T-cell (primary cell): ENCODE measurements around the gene CAP2. TPM values are rescaled to one million over a fixed set of nuclear protein-coding genes. Genes with fewer than 3 reads are reported as not detected.
A peak's percentile ranks its signal among the peaks of the same experiment; 100 is the strongest.
"Not testable (repeated sequence)": the region's sequence is repeated elsewhere in the genome, so short reads cannot be mapped to it uniquely, and the experiment has no call there.

Experiments
- ATAC-seq, 4 experiments: fragments of 200-7000 bp in 3 of 4; fragments of 150-1000 bp in 1 of 4; cut with Tn5 transposase; replicated peaks in 1 of 4; 1 replicate in 3 of 4; 2 replicates in 1 of 4; pipeline ENCODE4 v1.10.0; 2021; ENCODE audit warnings: moderate library complexity in 3 of 4, mild to moderate bottlenecking in 2 of 4, moderate number of reproducible peaks in 1 of 4
- CTCF ChIA-PET, 2 donors: fragments of 300-600 bp; sonication (Branson Sonifier 250); formaldehyde crosslinking; loops; one replicate each; lab custom pipeline; 2022; ENCODE audit warnings: antibody characterized with exemption in 2 of 2; lab: Charles Lee
- POLR2A ChIA-PET, 2 donors: fragments of 300-600 bp; sonication (Branson Sonifier 250); formaldehyde crosslinking; loops; one replicate each; lab custom pipeline; 2022; ENCODE audit warnings: antibody characterized with exemption in 2 of 2; lab: Charles Lee
- DNase-seq, 35 experiments: peaks; one replicate each; pipeline versions ENCODE4 v3.0.0 to v3.0.0-alpha.2; 2013 to 2023
- H3K27ac ChIP-seq: one replicate; pipeline ENCODE4 v1.5.1; 2013; ENCODE audit warnings: low read length
- H3K27me3 ChIP-seq, 2 experiments: replicated peaks in 1 of 2; 1 replicate in 1 of 2; 2 replicates in 1 of 2; pipeline versions ENCODE4 v1.6.1 to v1.7.0; 2013; ENCODE audit warnings: low read length in 1 of 2, mixed read lengths in 1 of 2; ENCODE audit not compliant: control insufficient read depth in 2 of 2, insufficient read depth in 2 of 2; ENCODE audit errors: extremely low read depth in 1 of 2
- H3K36me3 ChIP-seq, 2 donors: 1 replicate in 1 of 2; 2 replicates in 1 of 2; pipeline versions ENCODE4 v1.6.1 to v1.7.0; 2013; ENCODE audit warnings: low read length in 1 of 2; ENCODE audit not compliant: control insufficient read depth in 2 of 2, insufficient read depth in 1 of 2; ENCODE audit errors: extremely low read depth in 1 of 2
- H3K4me1 ChIP-seq, 2 experiments: 1 replicate in 1 of 2; 2 replicates in 1 of 2; pipeline versions ENCODE4 v1.6.1 to v1.7.0; 2013; ENCODE audit warnings: low read length in 2 of 2, mixed read lengths in 1 of 2; ENCODE audit not compliant: insufficient read depth in 2 of 2, control insufficient read depth in 1 of 2; ENCODE audit errors: extremely low read depth in 1 of 2
- H3K4me3 ChIP-seq, 2 donors: 1 replicate in 1 of 2; 2 replicates in 1 of 2; pipeline versions ENCODE4 v1.5.1 to v1.7.0; 2013; ENCODE audit warnings: mild to moderate bottlenecking in 2 of 2, low read length in 1 of 2, moderate library complexity in 1 of 2; ENCODE audit not compliant: control insufficient read depth in 1 of 2; ENCODE audit errors: extremely low read depth in 1 of 2
- H3K9me3 ChIP-seq: 2 replicates; pipeline ENCODE4 v1.7.0; 2013
- H3K27ac Mint-ChIP-seq, 2 donors: one replicate each; pipeline ENCODE4 v1.8.0; 2020 to 2021; ENCODE audit warnings: mild to moderate bottlenecking in 2 of 2, mixed read lengths in 2 of 2
- H3K27me3 Mint-ChIP-seq, 2 donors: one replicate each; pipeline ENCODE4 v1.8.0; 2021 to 2022; ENCODE audit warnings: mixed read lengths in 2 of 2
- H3K36me3 Mint-ChIP-seq: one replicate; pipeline ENCODE4 v1.8.0; 2021; ENCODE audit warnings: mixed read lengths
- H3K4me1 Mint-ChIP-seq, 3 donors: one replicate each; pipeline ENCODE4 v1.8.0; 2020 to 2022; ENCODE audit warnings: mixed read lengths in 3 of 3, mild to moderate bottlenecking in 1 of 3
- H3K4me3 Mint-ChIP-seq, 3 donors: one replicate each; pipeline ENCODE4 v1.8.0; 2020 to 2022; ENCODE audit warnings: mild to moderate bottlenecking in 3 of 3, mixed read lengths in 3 of 3, moderate library complexity in 3 of 3
- H3K9me3 Mint-ChIP-seq, 3 donors: one replicate each; pipeline ENCODE4 v1.8.0; 2020 to 2022; ENCODE audit warnings: mixed read lengths in 3 of 3
- WGBS: methylation state at CpG from one replicate; pipeline ENCODE4 v1.1.5; 2013; ENCODE audit warnings: missing lambda C conversion rate; ENCODE audit not compliant: insufficient coverage; 5-methylcytosine and 5-hydroxymethylcytosine counted together
- total RNA-seq, 35 experiments: library from RNA in 6 of 35; stranded (reverse) in 6 of 35; fragments of 120-200 nt in 1 of 35; gene quantifications; one replicate each; pipeline versions ENCODE4 v1.2.1 to v1.2.4 and lab custom pipeline; 2013 to 2026

The CAP2 gene
- total RNA-seq, 5 donors from 2014 or later (not counting 1 experiment from before 2014, with no cell fraction given), result 0.20 TPM; not detected in 4

- Mint-ChIP-seq H3K4me3 (peak overlapping the region; percentile 66 to 69 (median 68)), H3K4me1 (peaks cover 4 to 6% (median 5%) of the 10 kb centered on the region in 3 donors), H3K9me3 (peaks cover 2 to 8% (median 4%) of the 10 kb centered on the region in 3 donors), H3K36me3 (no peaks in the 10 kb centered on the region), H3K27me3 (peaks cover 5 to 16% of the 10 kb centered on the region in 2 donors), H3K27ac (no peak overlapping the region)
- ChIA-PET POLR2A (interaction anchor here in 1 of 2 donors (0.5 kb wide), 1 partner anchor 293 kb away, joined by 3 read pairs; no protein-coding TSS in a partner anchor), CTCF (interaction anchor here in 1 of 2 donors (1.0 to 1.4 kb wide), 2 partner anchors 11 to 12 kb away, joined by 3 read pairs; no protein-coding TSS in a partner anchor)
- ATAC-seq, result peak; percentile 61 to 83 (median 77)
- WGBS, result 30% methylated on average over 45 of the region's 53 CpGs
- H3K27ac ChIP-seq, result no peak overlapping the region
- peaks cover 0 to 22% of the 10 kb centered on the region in 2 experiments for H3K27me3 ChIP-seq
- peak overlapping the region; percentile 31 to 67 for H3K4me3 ChIP-seq
- H3K9me3 ChIP-seq, result no peaks in the 10 kb centered on the region
- H3K4me1 ChIP-seq, result peaks cover 0 to 9% of the 10 kb centered on the region in 2 experiments
- DNase-seq, result peak in 18 of 35 experiments; percentile 8 to 48 (median 21)
- no peaks in the 10 kb centered on the region for H3K36me3 ChIP-seq
Measured at GRCh38 chr6:17580518-17581048, 187.2 kb downstream of the CAP2 start.

GRCh38 chr6:17581282-17581681 lies 187.9 kb downstream of the CAP2 start:
- peaks cover 5 to 16% of the 10 kb centered on the region in 2 donors for H3K27me3 Mint-ChIP-seq
- not testable (repeated sequence) for H3K36me3 Mint-ChIP-seq, H3K36me3 ChIP-seq, H3K9me3 Mint-ChIP-seq, H3K4me3 ChIP-seq, H3K9me3 ChIP-seq, H3K4me1 Mint-ChIP-seq, H3K27ac ChIP-seq, ATAC-seq, H3K27ac Mint-ChIP-seq
- Histone ChIP-seq H3K27me3 (peaks cover 0 to 22% of the 10 kb centered on the region in 2 experiments), H3K4me1 (peaks cover 0 to 12% of the 10 kb centered on the region in 2 experiments)
- DNase-seq, result peak in 2 of 35 experiments; percentile 28 to 33
- CTCF ChIA-PET, result interaction anchor here (0.6 to 1.4 kb wide), 4 partner anchors 10 to 114 kb away, joined by 3 to 4 read pairs (median 3); no protein-coding TSS in a partner anchor
- POLR2A ChIA-PET, result interaction anchor here (0.6 kb wide), 2 partner anchors 19 kb away, joined by 5 to 13 read pairs; partner anchors contain the start of gene FAM8A1 (in 1 of the 2)
- WGBS, result 87% methylated on average over 6 of the region's 7 CpGs
- peak overlapping the region; percentile 6 to 69 (median 18) for H3K4me3 Mint-ChIP-seq

DNA sequence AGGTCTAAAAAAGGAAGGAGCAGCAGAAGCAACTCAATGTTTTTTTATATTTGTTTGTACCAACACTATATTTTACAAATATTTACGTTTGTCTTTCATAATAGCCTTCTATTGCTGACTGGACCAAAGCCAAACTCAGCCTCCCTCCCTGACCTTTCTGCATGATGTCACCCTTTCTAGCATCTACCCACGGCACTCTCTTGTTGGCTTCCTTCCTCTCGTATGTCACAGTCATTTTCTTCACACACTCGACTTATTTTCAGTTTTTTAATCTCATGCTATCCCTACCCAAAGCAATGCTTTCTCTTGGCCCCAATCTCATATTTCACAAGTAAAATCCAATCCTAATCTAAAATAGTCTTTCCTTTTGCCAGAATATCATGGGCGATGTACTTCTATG lies 190.4 kb downstream of the CAP2 start:
- WGBS, result 27% methylated on average over 4 of the region's 5 CpGs
- H3K27ac Mint-ChIP-seq, result no peak overlapping the region
- Histone ChIP-seq H3K4me3 (no peak overlapping the region), H3K27ac (no peak overlapping the region), H3K4me1 (peaks cover 0 to 12% of the 10 kb centered on the region in 2 experiments), H3K9me3 (no peaks in the 10 kb centered on the region), H3K27me3 (peaks cover 0 to 22% of the 10 kb centered on the region in 2 experiments), H3K36me3 (no peaks in the 10 kb centered on the region)
- H3K4me1 Mint-ChIP-seq, result peaks cover 4 to 6% (median 5%) of the 10 kb centered on the region in 3 donors
- no peak for ATAC-seq
- H3K27me3 Mint-ChIP-seq, result peaks cover 5 to 16% of the 10 kb centered on the region in 2 donors
- no peaks in the 10 kb centered on the region for H3K9me3 Mint-ChIP-seq
- POLR2A ChIA-PET, result interaction anchor here in 1 of 2 donors (0.5 kb wide), 1 partner anchor 17 kb away, joined by 5 read pairs; no protein-coding TSS in a partner anchor
- DNase-seq, result no peak
- H3K4me3 Mint-ChIP-seq, result no peak overlapping the region
- no peaks in the 10 kb centered on the region for H3K36me3 Mint-ChIP-seq
- CTCF ChIA-PET, result interaction anchor here (0.6 to 2.7 kb wide), 11 partner anchors 11 to 409 kb away, joined by 3 to 19 read pairs (median 4); partner anchors contain the start of gene NUP153 (in 1 of the 2)

- Histone ChIP-seq H3K27ac (no peak overlapping the region), H3K4me3 (no peak overlapping the region), H3K36me3 (no peaks in the 10 kb centered on the region), H3K9me3 (no peaks in the 10 kb centered on the region), H3K27me3 (peaks cover 0 to 19% of the 10 kb centered on the region in 2 experiments), H3K4me1 (peaks cover 3 to 16% of the 10 kb centered on the region in 2 experiments)
- DNase-seq, result peak in 4 of 35 experiments; percentile 14 to 66 (median 28)
- Mint-ChIP-seq H3K27me3 (peaks cover 5 to 13% of the 10 kb centered on the region in 2 donors), H3K27ac (peak overlapping the region in 1 of 2 donors; percentile 30), H3K36me3 (no peaks in the 10 kb centered on the region), H3K4me3 (no peak overlapping the region), H3K4me1 (peaks cover 7 to 11% (median 9%) of the 10 kb centered on the region in 3 donors), H3K9me3 (no peaks in the 10 kb centered on the region)
- no CpG with 5 or more reads among the region's 7 CpGs for WGBS
- ATAC-seq, result peak; percentile 68 to 79 (median 71)
- ChIA-PET CTCF (interaction anchor here (0.6 to 2.7 kb wide), 12 partner anchors 11 to 410 kb away, joined by 3 to 19 read pairs (median 4); partner anchors contain the start of gene NUP153 (in 1 of the 2)), POLR2A (interaction anchor here in 1 of 2 donors (0.5 kb wide), 1 partner anchor 16 kb away, joined by 5 read pairs; no protein-coding TSS in a partner anchor)
Measured at GRCh38 chr6:17584241-17584803, 190.9 kb downstream of the CAP2 start.

DNA sequence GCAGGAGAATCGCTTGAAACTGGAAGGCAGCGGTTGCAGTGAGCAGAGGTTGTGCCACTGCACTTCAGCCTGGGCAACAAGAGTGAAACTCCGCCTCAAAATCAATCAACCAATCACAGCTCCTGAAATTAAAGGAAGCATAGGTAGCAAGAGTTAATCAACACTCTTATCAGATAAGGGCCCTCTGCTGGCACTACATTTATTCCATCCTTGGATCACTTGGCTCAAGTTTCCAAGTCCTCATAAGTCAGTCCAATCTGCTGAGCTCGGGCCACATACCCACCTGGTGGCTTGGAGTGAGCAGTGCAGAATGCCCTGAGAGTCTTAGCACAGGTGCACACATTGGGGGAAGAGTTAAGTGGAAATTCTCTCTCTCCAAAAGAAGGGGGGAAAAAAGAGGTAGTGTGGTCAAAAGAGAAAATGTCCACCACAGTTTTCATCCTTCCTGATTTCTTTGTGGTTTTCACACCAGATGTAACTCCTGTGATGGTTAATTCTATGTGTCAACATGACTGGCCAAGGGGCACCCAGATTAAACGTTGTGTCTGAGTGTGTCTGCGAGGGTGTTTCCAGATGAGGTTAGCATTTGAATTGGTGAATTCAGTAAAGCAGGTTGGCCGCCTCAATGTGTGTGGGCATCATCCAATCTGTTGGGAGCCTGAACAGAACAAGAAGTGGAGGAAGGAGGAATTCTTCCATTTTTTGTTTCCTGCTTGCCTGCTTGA lies 192.5 kb downstream of the CAP2 start:
- peaks cover 5 to 15% of the 10 kb centered on the region in 2 experiments for H3K4me1 ChIP-seq
- Mint-ChIP-seq H3K9me3 (no peaks in the 10 kb centered on the region), H3K27ac (no peak overlapping the region), H3K27me3 (peaks cover 4 to 7% of the 10 kb centered on the region in 2 donors), H3K36me3 (no peaks in the 10 kb centered on the region), H3K4me1 (peaks cover 16 to 23% (median 20%) of the 10 kb centered on the region in 3 donors), H3K4me3 (no peak overlapping the region)
- DNase-seq (peak in 1 of 35 experiments; percentile 18), ATAC-seq (no peak)
- no peak overlapping the region for H3K27ac ChIP-seq
- CTCF ChIA-PET, result interaction anchor here (0.7 to 2.7 kb wide), 4 partner anchors 30 to 218 kb away, joined by 3 to 19 read pairs (median 5); no protein-coding TSS in a partner anchor
- no peaks in the 10 kb centered on the region for H3K36me3 ChIP-seq
- H3K27me3 ChIP-seq, result peaks cover 0 to 5% of the 10 kb centered on the region in 2 experiments
- H3K9me3 ChIP-seq, result no peaks in the 10 kb centered on the region
- 47% methylated on average over 3 of the region's 7 CpGs for whole genome bisulfite sequencing
- POLR2A ChIA-PET, result interaction anchor here in 1 of 2 donors (0.7 kb wide), 1 partner anchor 88 kb away, joined by 3 read pairs; no protein-coding TSS in a partner anchor
- no peak overlapping the region for H3K4me3 ChIP-seq
